ENCODE results near the gene GKN2. TPM values are rescaled to one million over a fixed set of nuclear protein-coding genes. Genes with fewer than 3 reads are reported as not detected.

GKN2 gene
- total and polyA plus RNA-seq, 4 donors = 9.1 TPM; not detected in 3

GRCh38 chr2:68912732-68913131 is 40.0 kb downstream of the GKN2 start:
- no peak for DNase-seq (ENCODE audit: low spot score)
- 65% methylated on average over 2 of the region's 2 CpGs for WGBS

More at GRCh38 chr2:68912732-68913131, 40.0 kb downstream of the GKN2 start:
- Histone ChIP-seq H3K9me3 (ENCODE audit: control insufficient read depth in 4 of 4, low read length in 3 of 4) (no peaks in the 10 kb centered on the region), H3K4me1 (ENCODE audit: control insufficient read depth in 4 of 4, insufficient read depth in 4 of 4, low read length in 3 of 4) (peaks cover 0 to 14% (median 6%) of the 10 kb centered on the region in 4 donors), H3K27ac (ENCODE audit: low read depth in 1 of 2, low read length in 2 of 2) (no peak overlapping the region), H3K27me3 (ENCODE audit: control insufficient read depth in 4 of 4, insufficient read depth in 4 of 4, low read length in 3 of 4) (no peaks in the 10 kb centered on the region), H3K4me3 (ENCODE audit: low read depth in 1 of 3, low read length in 3 of 3) (no peak overlapping the region), H3K9ac (ENCODE audit: low read depth in 1 of 2, low read length in 2 of 2) (no peak overlapping the region), H3K36me3 (ENCODE audit: control insufficient read depth in 4 of 4, insufficient read depth in 3 of 4, low read depth in 1 of 4, low read length in 3 of 4) (no peaks in the 10 kb centered on the region)
- no peak for TF ChIP-seq REST (IDR thresholded peaks at IDR 0.05)
- TF ChIP-seq HNF4A (conservative IDR thresholded peaks at IDR 0.05) = no peak
- no peak for TF ChIP-seq YY1 (IDR thresholded peaks at IDR 0.05)
- no peak for TF ChIP-seq SP1 (IDR thresholded peaks at IDR 0.05)
- TF ChIP-seq NR2F2 (IDR thresholded peaks at IDR 0.05) = no peak
- TF ChIP-seq EGR1 (IDR thresholded peaks at IDR 0.05; ENCODE audit: low read depth in 2 of 2) = no peak
- no peak for TF ChIP-seq FOXA1 (IDR thresholded peaks at IDR 0.05)
- TF ChIP-seq FOXA2 (IDR thresholded peaks at IDR 0.05) = no peak
- TF ChIP-seq, protein P1, sequence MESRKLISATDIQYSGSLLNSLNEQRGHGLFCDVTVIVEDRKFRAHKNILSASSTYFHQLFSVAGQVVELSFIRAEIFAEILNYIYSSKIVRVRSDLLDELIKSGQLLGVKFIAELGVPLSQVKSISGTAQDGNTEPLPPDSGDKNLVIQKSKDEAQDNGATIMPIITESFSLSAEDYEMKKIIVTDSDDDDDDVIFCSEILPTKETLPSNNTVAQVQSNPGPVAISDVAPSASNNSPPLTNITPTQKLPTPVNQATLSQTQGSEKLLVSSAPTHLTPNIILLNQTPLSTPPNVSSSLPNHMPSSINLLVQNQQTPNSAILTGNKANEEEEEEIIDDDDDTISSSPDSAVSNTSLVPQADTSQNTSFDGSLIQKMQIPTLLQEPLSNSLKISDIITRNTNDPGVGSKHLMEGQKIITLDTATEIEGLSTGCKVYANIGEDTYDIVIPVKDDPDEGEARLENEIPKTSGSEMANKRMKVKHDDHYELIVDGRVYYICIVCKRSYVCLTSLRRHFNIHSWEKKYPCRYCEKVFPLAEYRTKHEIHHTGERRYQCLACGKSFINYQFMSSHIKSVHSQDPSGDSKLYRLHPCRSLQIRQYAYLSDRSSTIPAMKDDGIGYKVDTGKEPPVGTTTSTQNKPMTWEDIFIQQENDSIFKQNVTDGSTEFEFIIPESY (IDR thresholded peaks at IDR 0.05) = no peak
- TF ChIP-seq, protein P2, sequence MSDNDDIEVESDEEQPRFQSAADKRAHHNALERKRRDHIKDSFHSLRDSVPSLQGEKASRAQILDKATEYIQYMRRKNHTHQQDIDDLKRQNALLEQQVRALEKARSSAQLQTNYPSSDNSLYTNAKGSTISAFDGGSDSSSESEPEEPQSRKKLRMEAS (IDR thresholded peaks at IDR 0.05) = no peak
- no peak for TF ChIP-seq GABPA (IDR thresholded peaks at IDR 0.05 in 1 of 2, conservative IDR thresholded peaks at IDR 0.05 in 1 of 2)
- TF ChIP-seq RAD21 (IDR thresholded peaks at IDR 0.05) = no peak
- no peak for TF ChIP-seq TAF1 (conservative IDR thresholded peaks at IDR 0.05)
- TF ChIP-seq, protein P3, sequence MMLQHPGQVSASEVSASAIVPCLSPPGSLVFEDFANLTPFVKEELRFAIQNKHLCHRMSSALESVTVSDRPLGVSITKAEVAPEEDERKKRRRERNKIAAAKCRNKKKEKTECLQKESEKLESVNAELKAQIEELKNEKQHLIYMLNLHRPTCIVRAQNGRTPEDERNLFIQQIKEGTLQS (IDR thresholded peaks at IDR 0.05) = no peak
- TF ChIP-seq CTCF (IDR thresholded peaks at IDR 0.05; ENCODE audit: low read depth, low read length, missing input control) = no peak
- no peak for TF ChIP-seq JUND (IDR thresholded peaks at IDR 0.05)
- TF ChIP-seq HNF4G (IDR thresholded peaks at IDR 0.05) = no peak
- TF ChIP-seq RXRA (IDR thresholded peaks at IDR 0.05) = no peak
